Fibroblast of skin of right biceps (primary cell): ENCODE measurements around the gene FGD2.
A peak's percentile ranks its signal among the peaks of the same experiment; 100 is the strongest.

Experiments
- DNase-seq: peaks from one replicate; pipeline ENCODE4 v3.0.0-alpha.2; 2013

Gene FGD2

GRCh38 chr6:36997811-36998722 is 7.4 kb upstream of the FGD2 start:
- DNase-seq, result no peak

- DNase-seq, result no peak
Measured at GRCh38 chr6:36998723-36999038, 6.8 kb upstream of the FGD2 start.

GRCh38 chr6:36999061-36999750 is 6.2 kb upstream of the FGD2 start:
- no peak for DNase-seq

GRCh38 chr6:36999751-37000125 is 5.7 kb upstream of the FGD2 start:
- DNase-seq, result no peak

- DNase-seq, result no peak
Measured at GRCh38 chr6:37004044-37004980, 1.1 kb upstream of the FGD2 start.

GRCh38 chr6:37005827-37006567 is 542 bp downstream of the FGD2 start:
- no peak for DNase-seq

- DNase-seq, result peak; percentile 53
Measured at GRCh38 chr6:37006793-37007339, 1.4 kb downstream of the FGD2 start.

- no peak for DNase-seq
Measured at GRCh38 chr6:37007340-37008043, 2.0 kb downstream of the FGD2 start.

GRCh38 chr6:37008484-37009465 is 3.3 kb downstream of the FGD2 start:
- no peak for DNase-seq

GRCh38 chr6:37010402-37010892 is 5.0 kb downstream of the FGD2 start:
- DNase-seq, result no peak

GRCh38 chr6:37011656-37012378 is 6.4 kb downstream of the FGD2 start:
- peak; percentile 30 for DNase-seq

GRCh38 chr6:37013516-37014491 is 8.3 kb downstream of the FGD2 start:
- DNase-seq, result no peak

- no peak for DNase-seq
Measured at GRCh38 chr6:37014667-37015066, 9.2 kb downstream of the FGD2 start.

GRCh38 chr6:37015532-37015931 is 10.1 kb downstream of the FGD2 start:
- no peak for DNase-seq

- DNase-seq, result no peak
Measured at GRCh38 chr6:37016995-37017394, 11.5 kb downstream of the FGD2 start.

- no peak for DNase-seq
Measured at GRCh38 chr6:37017606-37018197, 12.2 kb downstream of the FGD2 start.

GRCh38 chr6:37018198-37019064 is 13.0 kb downstream of the FGD2 start:
- DNase-seq, result peak; percentile 84
